Measurements from ENCODE around the gene NFIB. TPM values are rescaled to one million over a fixed set of nuclear protein-coding genes. Genes with fewer than 3 reads are reported as not detected.

NFIB gene
- total and polyA plus RNA-seq, 2 donors (not counting 1 experiment from before 2014, with no cell fraction given), result 29.3 to 36.3 TPM

DNA sequence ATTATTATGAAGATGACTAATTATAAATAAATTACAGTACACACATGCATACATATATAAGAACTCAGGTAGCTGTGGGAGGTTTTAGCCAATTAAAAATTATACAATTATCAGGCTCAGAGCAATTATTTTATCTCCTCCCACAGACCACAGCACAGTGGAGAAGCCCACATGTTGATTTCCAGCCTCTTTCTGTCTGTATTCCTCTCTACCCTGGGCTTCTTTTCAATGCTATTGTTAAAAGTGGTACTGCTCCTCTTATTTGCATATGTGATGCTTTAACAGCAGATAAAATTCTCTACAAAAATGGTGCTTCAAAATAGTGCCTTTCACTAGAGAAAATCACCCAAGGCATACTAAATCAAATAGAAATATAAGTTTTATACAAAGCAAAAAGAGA lies 218.7 kb downstream of the NFIB start:
- TF ChIP-seq EZH2 (IDR thresholded peaks at IDR 0.05; ENCODE audit: low read length, missing control alignments), result no peak
- TF ChIP-seq, protein P1, sequence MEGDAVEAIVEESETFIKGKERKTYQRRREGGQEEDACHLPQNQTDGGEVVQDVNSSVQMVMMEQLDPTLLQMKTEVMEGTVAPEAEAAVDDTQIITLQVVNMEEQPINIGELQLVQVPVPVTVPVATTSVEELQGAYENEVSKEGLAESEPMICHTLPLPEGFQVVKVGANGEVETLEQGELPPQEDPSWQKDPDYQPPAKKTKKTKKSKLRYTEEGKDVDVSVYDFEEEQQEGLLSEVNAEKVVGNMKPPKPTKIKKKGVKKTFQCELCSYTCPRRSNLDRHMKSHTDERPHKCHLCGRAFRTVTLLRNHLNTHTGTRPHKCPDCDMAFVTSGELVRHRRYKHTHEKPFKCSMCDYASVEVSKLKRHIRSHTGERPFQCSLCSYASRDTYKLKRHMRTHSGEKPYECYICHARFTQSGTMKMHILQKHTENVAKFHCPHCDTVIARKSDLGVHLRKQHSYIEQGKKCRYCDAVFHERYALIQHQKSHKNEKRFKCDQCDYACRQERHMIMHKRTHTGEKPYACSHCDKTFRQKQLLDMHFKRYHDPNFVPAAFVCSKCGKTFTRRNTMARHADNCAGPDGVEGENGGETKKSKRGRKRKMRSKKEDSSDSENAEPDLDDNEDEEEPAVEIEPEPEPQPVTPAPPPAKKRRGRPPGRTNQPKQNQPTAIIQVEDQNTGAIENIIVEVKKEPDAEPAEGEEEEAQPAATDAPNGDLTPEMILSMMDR (conservative IDR thresholded peaks at IDR 0.05 in 1 of 2, IDR thresholded peaks at IDR 0.05 in 1 of 2; ENCODE audit: low read depth in 1 of 2, low read length in 2 of 2), result no peak
- H2AFZ ChIP-seq (ENCODE audit: low read length), result no peak overlapping the region
- H4K20me1 ChIP-seq (ENCODE audit: control insufficient read depth, extremely low read depth, insufficient read depth, low read length), result no peaks in the 10 kb centered on the region
- H3K36me3 ChIP-seq (ENCODE audit: control insufficient read depth, insufficient read depth, low read length), result no peaks in the 10 kb centered on the region
- no peaks in the 10 kb centered on the region for H3K9me3 ChIP-seq (ENCODE audit: control insufficient read depth, insufficient read depth, low read depth, low read length)
- H3K4me3 ChIP-seq (replicated peaks in 1 of 4; ENCODE audit: control extremely low read depth in 1 of 4, insufficient read depth in 1 of 4, low read depth in 3 of 4, low read length in 4 of 4), result no peak overlapping the region
- peaks cover 16% of the 10 kb centered on the region for H3K4me1 ChIP-seq (ENCODE audit: control insufficient read depth, extremely low read depth, insufficient read depth, low read length)
- no peaks in the 10 kb centered on the region for H3K79me2 ChIP-seq (ENCODE audit: control insufficient read depth, insufficient read depth, low read length)
- no peak overlapping the region for H3K4me2 ChIP-seq (ENCODE audit: extremely low read depth, insufficient read depth, low read length)
- H3K9ac ChIP-seq (ENCODE audit: insufficient read depth, low read length), result no peak overlapping the region
- no peak for DNase-seq (ENCODE audit: low read depth in 2 of 2)
- H3K27ac ChIP-seq (ENCODE audit: insufficient read depth, low read length), result no peak overlapping the region
- no peaks in the 10 kb centered on the region for H3K27me3 ChIP-seq (ENCODE audit: control insufficient read depth, insufficient read depth, low read length)

DNA sequence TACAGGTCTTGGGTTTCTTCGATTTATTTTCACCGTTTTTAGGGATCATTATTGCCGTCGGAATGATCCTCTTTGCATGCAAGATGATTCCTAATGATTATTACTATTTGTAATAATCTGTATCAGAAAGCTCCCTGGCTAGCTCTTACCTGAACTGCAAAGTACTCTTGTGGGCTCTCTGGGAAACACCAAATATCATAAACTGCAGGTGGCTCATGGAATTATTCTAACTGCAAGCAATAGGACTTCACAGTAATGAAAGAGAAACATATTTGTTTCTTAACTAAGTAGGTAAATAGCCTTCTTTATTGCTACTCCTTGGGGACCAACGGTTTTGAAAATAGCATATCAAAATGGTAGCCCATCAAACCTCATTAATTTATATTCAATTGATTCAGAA lies 219.4 kb downstream of the NFIB start:
- H3K9me3 ChIP-seq (ENCODE audit: control insufficient read depth, insufficient read depth, low read depth, low read length), result no peaks in the 10 kb centered on the region
- H3K27me3 ChIP-seq (ENCODE audit: control insufficient read depth, insufficient read depth, low read length), result no peaks in the 10 kb centered on the region
- H3K36me3 ChIP-seq (ENCODE audit: control insufficient read depth, insufficient read depth, low read length), result no peaks in the 10 kb centered on the region
- H3K27ac ChIP-seq (ENCODE audit: insufficient read depth, low read length), result no peak overlapping the region
- H4K20me1 ChIP-seq (ENCODE audit: control insufficient read depth, extremely low read depth, insufficient read depth, low read length), result no peaks in the 10 kb centered on the region
- peaks cover 16% of the 10 kb centered on the region for H3K4me1 ChIP-seq (ENCODE audit: control insufficient read depth, extremely low read depth, insufficient read depth, low read length)
- no peaks in the 10 kb centered on the region for H3K79me2 ChIP-seq (ENCODE audit: control insufficient read depth, insufficient read depth, low read length)
- no peak overlapping the region for H3K9ac ChIP-seq (ENCODE audit: insufficient read depth, low read length)
- DNase-seq (ENCODE audit: low read depth in 2 of 2), result no peak
- no peak overlapping the region for H3K4me3 ChIP-seq (replicated peaks in 1 of 4; ENCODE audit: control extremely low read depth in 1 of 4, insufficient read depth in 1 of 4, low read depth in 3 of 4, low read length in 4 of 4)
- TF ChIP-seq, protein P1 (conservative IDR thresholded peaks at IDR 0.05 in 1 of 2, IDR thresholded peaks at IDR 0.05 in 1 of 2; ENCODE audit: low read depth in 1 of 2, low read length in 2 of 2), result no peak
- TF ChIP-seq EZH2 (IDR thresholded peaks at IDR 0.05; ENCODE audit: low read length, missing control alignments), result no peak
- no peak overlapping the region for H2AFZ ChIP-seq (ENCODE audit: low read length)
- H3K4me2 ChIP-seq (ENCODE audit: extremely low read depth, insufficient read depth, low read length), result no peak overlapping the region

DNA sequence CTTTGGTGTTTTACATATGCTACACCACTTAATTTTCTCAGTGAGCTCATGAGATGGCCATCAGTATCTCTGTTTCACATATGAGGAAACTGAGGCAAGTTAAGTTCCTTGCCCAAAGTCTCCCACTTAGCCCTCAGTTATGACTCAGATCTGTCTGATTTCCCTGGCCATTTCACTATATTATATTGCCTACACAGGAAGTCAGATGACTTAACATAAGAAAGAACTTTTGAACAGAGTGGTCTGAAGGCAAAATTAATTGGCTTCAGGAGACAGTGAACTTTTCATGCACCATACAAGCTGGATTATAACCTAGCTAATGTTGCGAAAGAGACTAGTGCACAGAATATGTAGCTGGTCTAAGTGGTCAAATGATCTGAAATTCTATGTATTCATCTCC lies 221.6 kb downstream of the NFIB start:
- H3K27ac ChIP-seq (ENCODE audit: insufficient read depth, low read length), result no peak overlapping the region
- H3K36me3 ChIP-seq (ENCODE audit: control insufficient read depth, insufficient read depth, low read length), result no peaks in the 10 kb centered on the region
- no peak overlapping the region for H3K4me2 ChIP-seq (ENCODE audit: extremely low read depth, insufficient read depth, low read length)
- no peaks in the 10 kb centered on the region for H4K20me1 ChIP-seq (ENCODE audit: control insufficient read depth, extremely low read depth, insufficient read depth, low read length)
- H2AFZ ChIP-seq (ENCODE audit: low read length), result no peak overlapping the region
- H3K9me3 ChIP-seq (ENCODE audit: control insufficient read depth, insufficient read depth, low read depth, low read length), result no peaks in the 10 kb centered on the region
- no peak overlapping the region for H3K9ac ChIP-seq (ENCODE audit: insufficient read depth, low read length)
- H3K27me3 ChIP-seq (ENCODE audit: control insufficient read depth, insufficient read depth, low read length), result no peaks in the 10 kb centered on the region
- peaks cover 8% of the 10 kb centered on the region for H3K4me1 ChIP-seq (ENCODE audit: control insufficient read depth, extremely low read depth, insufficient read depth, low read length)
- DNase-seq (ENCODE audit: low read depth in 2 of 2), result peak; percentile 44
- H3K4me3 ChIP-seq (replicated peaks in 1 of 4; ENCODE audit: control extremely low read depth in 1 of 4, insufficient read depth in 1 of 4, low read depth in 3 of 4, low read length in 4 of 4), result no peak overlapping the region
- TF ChIP-seq EZH2 (IDR thresholded peaks at IDR 0.05; ENCODE audit: low read length, missing control alignments), result no peak
- TF ChIP-seq, protein P1 (conservative IDR thresholded peaks at IDR 0.05 in 1 of 2, IDR thresholded peaks at IDR 0.05 in 1 of 2; ENCODE audit: low read depth in 1 of 2, low read length in 2 of 2), result no peak
- H3K79me2 ChIP-seq (ENCODE audit: control insufficient read depth, insufficient read depth, low read length), result no peaks in the 10 kb centered on the region
